ENCODE results near the gene GMDS.

Gene GMDS

DNA sequence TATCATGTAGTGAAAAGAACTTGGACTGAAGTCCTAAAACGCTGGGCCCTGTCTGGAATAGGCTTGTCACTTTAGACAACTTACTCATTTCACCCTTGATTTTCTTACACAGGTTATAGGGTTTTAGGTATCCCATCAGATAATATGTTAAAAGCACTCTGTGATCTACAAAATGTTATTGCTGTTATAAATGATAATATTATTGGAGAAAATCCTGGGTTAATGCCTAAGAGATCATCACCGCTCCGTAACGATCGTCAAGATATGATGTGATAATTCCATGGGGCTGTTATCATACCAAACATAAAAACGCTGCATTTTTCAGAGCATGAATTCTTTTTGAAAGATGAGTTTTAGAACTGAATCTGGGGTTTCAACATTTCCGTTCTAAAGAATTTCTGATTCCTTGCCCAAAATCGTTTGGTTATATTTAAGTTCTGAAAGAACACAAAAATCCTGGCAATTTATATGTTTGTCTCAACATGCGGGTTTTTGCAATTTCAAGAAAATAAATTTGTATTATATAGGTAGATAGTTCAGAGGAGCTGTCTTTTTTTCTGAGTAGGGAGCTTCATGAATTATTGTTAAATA lies 480.9 kb downstream of the GMDS start:
- Histone ChIP-seq H3K27me3 (ENCODE audit: insufficient read depth, low read length, poor library complexity) (no peaks in the 10 kb centered on the region), H3K4me3 (ENCODE audit: low read depth in 1 of 2, low read length in 2 of 2) (no peak overlapping the region), H3K79me2 (ENCODE audit: insufficient read depth, low read length) (no peaks in the 10 kb centered on the region), H3K9me3 (ENCODE audit: insufficient read depth, low read length, severe bottlenecking) (no peaks in the 10 kb centered on the region), H4K20me1 (ENCODE audit: insufficient read depth, low read length) (no peaks in the 10 kb centered on the region), H3K27ac (ENCODE audit: low read length) (no peak overlapping the region), H3K4me2 (ENCODE audit: insufficient read depth, low read length) (no peak overlapping the region), H3K36me3 (ENCODE audit: insufficient read depth, low read length) (no peaks in the 10 kb centered on the region; the same call in 1 of the 2 replicates), H3K9ac (ENCODE audit: low read depth, low read length) (no peak overlapping the region), H2AFZ (ENCODE audit: low read depth, low read length) (no peak overlapping the region), H3K4me1 (ENCODE audit: insufficient read depth, low read length) (no peaks in the 10 kb centered on the region)
- TF ChIP-seq, protein P1, sequence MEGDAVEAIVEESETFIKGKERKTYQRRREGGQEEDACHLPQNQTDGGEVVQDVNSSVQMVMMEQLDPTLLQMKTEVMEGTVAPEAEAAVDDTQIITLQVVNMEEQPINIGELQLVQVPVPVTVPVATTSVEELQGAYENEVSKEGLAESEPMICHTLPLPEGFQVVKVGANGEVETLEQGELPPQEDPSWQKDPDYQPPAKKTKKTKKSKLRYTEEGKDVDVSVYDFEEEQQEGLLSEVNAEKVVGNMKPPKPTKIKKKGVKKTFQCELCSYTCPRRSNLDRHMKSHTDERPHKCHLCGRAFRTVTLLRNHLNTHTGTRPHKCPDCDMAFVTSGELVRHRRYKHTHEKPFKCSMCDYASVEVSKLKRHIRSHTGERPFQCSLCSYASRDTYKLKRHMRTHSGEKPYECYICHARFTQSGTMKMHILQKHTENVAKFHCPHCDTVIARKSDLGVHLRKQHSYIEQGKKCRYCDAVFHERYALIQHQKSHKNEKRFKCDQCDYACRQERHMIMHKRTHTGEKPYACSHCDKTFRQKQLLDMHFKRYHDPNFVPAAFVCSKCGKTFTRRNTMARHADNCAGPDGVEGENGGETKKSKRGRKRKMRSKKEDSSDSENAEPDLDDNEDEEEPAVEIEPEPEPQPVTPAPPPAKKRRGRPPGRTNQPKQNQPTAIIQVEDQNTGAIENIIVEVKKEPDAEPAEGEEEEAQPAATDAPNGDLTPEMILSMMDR (IDR thresholded peaks at IDR 0.05; ENCODE audit: borderline replicate concordance, extremely low read depth, low read length, poor library complexity, severe bottlenecking) = no peak
- DNase-seq = no peak
- ATAC-seq (ENCODE audit: insufficient read depth, low read depth) = no peak

DNA sequence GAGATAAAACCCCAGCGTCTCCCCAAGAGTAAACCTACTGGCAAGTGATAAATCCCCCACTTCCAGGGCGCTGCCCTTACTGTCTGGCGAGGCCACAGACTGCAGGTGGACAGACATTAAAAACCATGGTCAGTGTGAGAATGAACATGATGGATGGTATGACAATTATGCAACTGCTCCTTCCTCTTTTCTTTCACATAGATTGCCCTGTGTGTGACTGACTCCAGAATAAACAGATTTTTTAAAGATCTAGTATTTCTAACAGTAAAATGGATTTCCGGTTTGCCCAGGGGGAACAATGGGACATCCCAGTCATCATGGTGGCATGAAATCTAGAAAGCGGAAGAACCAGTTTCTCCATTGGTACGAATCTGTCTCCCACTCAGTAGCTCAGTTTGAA lies 482.0 kb downstream of the GMDS start:
- H3K4me1 ChIP-seq (ENCODE audit: insufficient read depth, low read length) = no peaks in the 10 kb centered on the region
- H3K27ac ChIP-seq (ENCODE audit: low read length) = no peak overlapping the region
- no peaks in the 10 kb centered on the region for H3K79me2 ChIP-seq (ENCODE audit: insufficient read depth, low read length)
- no peak for ATAC-seq (ENCODE audit: insufficient read depth, low read depth)
- H3K4me2 ChIP-seq (ENCODE audit: insufficient read depth, low read length) = no peak overlapping the region
- no peak for TF ChIP-seq EZH2 (IDR thresholded peaks at IDR 0.05; ENCODE audit: borderline replicate concordance, low read depth, low read length, severe bottlenecking)
- TF ChIP-seq, protein P1 (IDR thresholded peaks at IDR 0.05; ENCODE audit: borderline replicate concordance, extremely low read depth, low read length, poor library complexity, severe bottlenecking) = no peak
- H2AFZ ChIP-seq (ENCODE audit: low read depth, low read length) = no peak overlapping the region
- H3K36me3 ChIP-seq (ENCODE audit: insufficient read depth, low read length) = no peaks in the 10 kb centered on the region; the same call in 1 of the 2 replicates
- H4K20me1 ChIP-seq (ENCODE audit: insufficient read depth, low read length) = no peaks in the 10 kb centered on the region
- H3K9me3 ChIP-seq (ENCODE audit: insufficient read depth, low read length, severe bottlenecking) = no peaks in the 10 kb centered on the region
- H3K4me3 ChIP-seq (ENCODE audit: low read depth in 1 of 2, low read length in 2 of 2) = no peak overlapping the region
- no peaks in the 10 kb centered on the region for H3K27me3 ChIP-seq (ENCODE audit: insufficient read depth, low read length, poor library complexity)
- no peak overlapping the region for H3K9ac ChIP-seq (ENCODE audit: low read depth, low read length)
- no peak for DNase-seq

DNA sequence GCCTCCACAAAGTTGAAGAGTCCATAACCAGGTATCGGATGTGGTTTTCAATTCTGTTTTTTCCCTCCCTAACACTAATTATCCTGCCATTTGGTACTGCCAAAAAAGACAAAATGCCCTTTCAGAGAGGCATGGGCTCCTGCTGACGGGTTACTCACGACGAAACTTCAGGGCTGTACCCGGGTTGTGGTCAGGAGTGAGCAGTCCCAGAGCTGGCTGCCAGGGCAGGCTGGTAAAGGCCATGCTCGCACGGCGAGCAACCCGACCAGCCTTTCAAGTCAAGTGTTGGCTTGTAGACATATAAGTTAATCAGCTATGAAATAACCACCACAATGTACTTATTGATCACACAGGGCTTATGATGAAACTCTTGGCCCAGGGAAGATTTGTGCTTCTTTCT lies 483.2 kb downstream of the GMDS start:
- DNase-seq (no peak), ATAC-seq (ENCODE audit: insufficient read depth, low read depth) (no peak)
- H3K9me3 ChIP-seq (ENCODE audit: insufficient read depth, low read length, severe bottlenecking) = no peaks in the 10 kb centered on the region
- no peaks in the 10 kb centered on the region for H3K4me1 ChIP-seq (ENCODE audit: insufficient read depth, low read length)
- no peak overlapping the region for H3K4me3 ChIP-seq (ENCODE audit: low read depth in 1 of 2, low read length in 2 of 2)
- H3K27ac ChIP-seq (ENCODE audit: low read length) = no peak overlapping the region
- H3K27me3 ChIP-seq (ENCODE audit: insufficient read depth, low read length, poor library complexity) = no peaks in the 10 kb centered on the region
- no peaks in the 10 kb centered on the region for H3K79me2 ChIP-seq (ENCODE audit: insufficient read depth, low read length)
- no peaks in the 10 kb centered on the region for H4K20me1 ChIP-seq (ENCODE audit: insufficient read depth, low read length)
- H3K36me3 ChIP-seq (ENCODE audit: insufficient read depth, low read length) = no peaks in the 10 kb centered on the region; the same call in 1 of the 2 replicates
- no peak overlapping the region for H3K9ac ChIP-seq (ENCODE audit: low read depth, low read length)
- no peak overlapping the region for H3K4me2 ChIP-seq (ENCODE audit: insufficient read depth, low read length)
- TF ChIP-seq EZH2 (IDR thresholded peaks at IDR 0.05; ENCODE audit: borderline replicate concordance, low read depth, low read length, severe bottlenecking) = no peak
- TF ChIP-seq, protein P1 (IDR thresholded peaks at IDR 0.05; ENCODE audit: borderline replicate concordance, extremely low read depth, low read length, poor library complexity, severe bottlenecking) = no peak
- no peak overlapping the region for H2AFZ ChIP-seq (ENCODE audit: low read depth, low read length)

DNA sequence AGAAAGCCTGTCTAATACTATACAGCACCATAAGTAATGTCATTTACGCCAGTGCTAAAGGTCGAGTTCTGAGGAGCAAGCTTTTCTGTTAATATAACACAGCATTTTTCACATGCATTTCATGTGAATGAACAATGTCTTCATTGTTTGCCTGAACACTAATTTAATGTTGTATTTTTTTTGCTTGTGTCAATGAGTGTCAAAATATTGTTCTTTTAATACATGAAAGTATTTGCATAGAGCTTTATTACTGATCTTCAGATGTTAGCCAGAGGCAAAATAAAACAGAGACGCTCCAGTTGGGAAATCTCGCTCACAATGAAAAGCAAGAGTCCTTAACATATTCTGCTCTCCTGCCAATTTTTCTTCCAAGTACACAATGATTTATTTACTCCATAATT lies 483.9 kb downstream of the GMDS start:
- H3K4me1 ChIP-seq (ENCODE audit: insufficient read depth, low read length) = no peaks in the 10 kb centered on the region
- no peak for DNase-seq
- no peak overlapping the region for H3K27ac ChIP-seq (ENCODE audit: low read length)
- no peak overlapping the region for H2AFZ ChIP-seq (ENCODE audit: low read depth, low read length)
- no peaks in the 10 kb centered on the region for H3K9me3 ChIP-seq (ENCODE audit: insufficient read depth, low read length, severe bottlenecking)
- no peaks in the 10 kb centered on the region for H3K79me2 ChIP-seq (ENCODE audit: insufficient read depth, low read length)
- ATAC-seq (ENCODE audit: insufficient read depth, low read depth) = no peak
- H3K27me3 ChIP-seq (ENCODE audit: insufficient read depth, low read length, poor library complexity) = no peaks in the 10 kb centered on the region
- H3K9ac ChIP-seq (ENCODE audit: low read depth, low read length) = no peak overlapping the region
- H3K4me2 ChIP-seq (ENCODE audit: insufficient read depth, low read length) = no peak overlapping the region
- no peak for TF ChIP-seq EZH2 (IDR thresholded peaks at IDR 0.05; ENCODE audit: borderline replicate concordance, low read depth, low read length, severe bottlenecking)
- TF ChIP-seq, protein P1 (IDR thresholded peaks at IDR 0.05; ENCODE audit: borderline replicate concordance, extremely low read depth, low read length, poor library complexity, severe bottlenecking) = no peak
- no peaks in the 10 kb centered on the region for H4K20me1 ChIP-seq (ENCODE audit: insufficient read depth, low read length)
- H3K36me3 ChIP-seq (ENCODE audit: insufficient read depth, low read length) = no peaks in the 10 kb centered on the region; the same call in 1 of the 2 replicates
- no peak overlapping the region for H3K4me3 ChIP-seq (ENCODE audit: low read depth in 1 of 2, low read length in 2 of 2)

All from DND-41 (cell line).